ENCODE results near the gene ABLIM3. TPM values are rescaled to one million over a fixed set of nuclear protein-coding genes. Genes with fewer than 3 reads are reported as not detected.
"Not testable (repeated sequence)": the region's sequence is repeated elsewhere in the genome, so short reads cannot be mapped to it uniquely, and the experiment has no call there.

Gene ABLIM3
- total RNA-seq, 1 experiment from 2014 or later: 70.9 TPM

DNA sequence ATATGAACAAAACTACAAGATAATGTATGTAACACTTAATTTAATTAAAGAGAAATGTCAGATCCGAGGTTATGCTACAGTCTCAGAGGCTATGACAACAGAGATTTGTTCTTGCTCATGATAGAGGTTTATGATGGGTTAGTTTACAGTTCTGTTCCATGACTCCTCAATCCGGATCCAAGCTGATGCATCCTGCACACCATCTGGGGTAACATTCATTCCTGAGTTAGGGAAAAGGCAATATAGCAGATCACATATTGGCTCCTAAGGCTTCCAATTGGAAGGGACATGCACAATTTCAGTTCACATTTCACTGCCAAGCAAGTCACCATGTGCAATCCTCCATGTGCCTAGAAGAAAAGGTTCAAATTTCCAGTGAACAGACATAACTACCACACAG is 40.4 kb downstream of the ABLIM3 start:
- no peak overlapping the region for H3K4me3 Mint-ChIP-seq (ENCODE audit: low read depth, unreplicated experiment)
- no peaks in the 10 kb centered on the region for H3K27me3 Mint-ChIP-seq (ENCODE audit: unreplicated experiment)
- CTCF ChIA-PET: no interaction called here
- peaks cover 14% of the 10 kb centered on the region for H3K36me3 Mint-ChIP-seq (ENCODE audit: insufficient read depth, unreplicated experiment)
- no TSS peak for BruUV-seq (replicated peaks)
- H3K4me1 Mint-ChIP-seq (ENCODE audit: low read depth, unreplicated experiment): peaks cover 56% of the 10 kb centered on the region
- TF ChIP-seq, protein P1, sequence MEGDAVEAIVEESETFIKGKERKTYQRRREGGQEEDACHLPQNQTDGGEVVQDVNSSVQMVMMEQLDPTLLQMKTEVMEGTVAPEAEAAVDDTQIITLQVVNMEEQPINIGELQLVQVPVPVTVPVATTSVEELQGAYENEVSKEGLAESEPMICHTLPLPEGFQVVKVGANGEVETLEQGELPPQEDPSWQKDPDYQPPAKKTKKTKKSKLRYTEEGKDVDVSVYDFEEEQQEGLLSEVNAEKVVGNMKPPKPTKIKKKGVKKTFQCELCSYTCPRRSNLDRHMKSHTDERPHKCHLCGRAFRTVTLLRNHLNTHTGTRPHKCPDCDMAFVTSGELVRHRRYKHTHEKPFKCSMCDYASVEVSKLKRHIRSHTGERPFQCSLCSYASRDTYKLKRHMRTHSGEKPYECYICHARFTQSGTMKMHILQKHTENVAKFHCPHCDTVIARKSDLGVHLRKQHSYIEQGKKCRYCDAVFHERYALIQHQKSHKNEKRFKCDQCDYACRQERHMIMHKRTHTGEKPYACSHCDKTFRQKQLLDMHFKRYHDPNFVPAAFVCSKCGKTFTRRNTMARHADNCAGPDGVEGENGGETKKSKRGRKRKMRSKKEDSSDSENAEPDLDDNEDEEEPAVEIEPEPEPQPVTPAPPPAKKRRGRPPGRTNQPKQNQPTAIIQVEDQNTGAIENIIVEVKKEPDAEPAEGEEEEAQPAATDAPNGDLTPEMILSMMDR (IDR thresholded peaks at IDR 0.05; ENCODE audit: unreplicated experiment): no peak
- DNase-seq: no peak
- no peaks in the 10 kb centered on the region for H3K9me3 Mint-ChIP-seq (ENCODE audit: low read depth, unreplicated experiment)
- intact Hi-C loops (cut with micrococcal nuclease; ENCODE audit: unreplicated experiment): no loop called here
- no peak overlapping the region for H3K27ac Mint-ChIP-seq (ENCODE audit: unreplicated experiment)

DNA sequence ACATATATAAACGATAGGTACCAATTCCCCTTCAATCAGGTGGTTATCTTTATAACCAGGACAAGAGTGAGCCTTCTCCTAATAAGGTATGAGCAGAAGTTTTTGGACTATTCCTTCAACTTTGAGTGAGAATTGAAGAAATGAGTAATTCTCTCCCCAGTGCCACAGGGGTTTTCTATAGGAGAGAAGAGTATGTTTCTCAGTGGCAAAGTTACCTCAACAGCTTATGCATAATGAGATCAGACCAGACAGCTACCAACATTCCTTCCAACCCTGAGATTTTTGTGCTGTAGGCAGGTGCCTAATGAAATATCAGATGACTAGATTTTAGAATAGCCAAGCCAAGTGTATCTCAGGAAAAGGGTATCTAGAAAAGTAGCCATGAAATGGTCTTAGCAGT is 40.9 kb downstream of the ABLIM3 start:
- no TSS peak for BruUV-seq (replicated peaks)
- intact Hi-C loops (cut with micrococcal nuclease; ENCODE audit: unreplicated experiment): no loop called here
- no peak overlapping the region for H3K4me3 Mint-ChIP-seq (ENCODE audit: low read depth, unreplicated experiment)
- peaks cover 18% of the 10 kb centered on the region for H3K36me3 Mint-ChIP-seq (ENCODE audit: insufficient read depth, unreplicated experiment)
- no peak for DNase-seq
- TF ChIP-seq, protein P1 (IDR thresholded peaks at IDR 0.05; ENCODE audit: unreplicated experiment): no peak
- H3K27me3 Mint-ChIP-seq (ENCODE audit: unreplicated experiment): no peaks in the 10 kb centered on the region
- no peak overlapping the region for H3K27ac Mint-ChIP-seq (ENCODE audit: unreplicated experiment)
- CTCF ChIA-PET: interaction anchor here (0.8 kb wide), 1 partner anchor 8 kb away, joined by 3 read pairs; no protein-coding TSS in a partner anchor
- peaks cover 56% of the 10 kb centered on the region for H3K4me1 Mint-ChIP-seq (ENCODE audit: low read depth, unreplicated experiment)
- no peaks in the 10 kb centered on the region for H3K9me3 Mint-ChIP-seq (ENCODE audit: low read depth, unreplicated experiment)

DNA sequence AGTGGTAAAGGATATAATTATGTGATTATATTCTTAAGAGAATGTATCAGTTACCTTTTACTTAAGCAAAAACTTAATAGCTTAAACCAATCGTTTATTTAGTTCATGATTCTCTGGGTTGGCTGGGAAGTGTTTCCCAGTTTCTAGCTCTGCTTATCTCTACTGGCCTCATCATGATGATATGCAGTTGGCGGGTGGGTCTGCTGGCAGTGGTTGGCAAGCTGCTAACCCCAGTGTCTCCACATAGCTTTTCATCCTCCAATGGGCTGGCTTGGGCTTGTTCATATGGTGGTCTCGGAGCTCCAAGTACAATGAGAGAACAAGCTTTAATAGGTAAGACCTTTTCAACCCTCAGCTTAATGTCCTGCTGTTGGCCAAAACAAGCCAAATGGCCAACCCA is 43.8 kb downstream of the ABLIM3 start:
- H3K27me3 Mint-ChIP-seq (ENCODE audit: unreplicated experiment): no peaks in the 10 kb centered on the region
- H3K36me3 Mint-ChIP-seq (ENCODE audit: insufficient read depth, unreplicated experiment): peaks cover 26% of the 10 kb centered on the region
- TF ChIP-seq, protein P1 (IDR thresholded peaks at IDR 0.05; ENCODE audit: unreplicated experiment): no peak
- peaks cover 9% of the 10 kb centered on the region for H3K9me3 Mint-ChIP-seq (ENCODE audit: low read depth, unreplicated experiment)
- no peak overlapping the region for H3K4me3 Mint-ChIP-seq (ENCODE audit: low read depth, unreplicated experiment)
- CTCF ChIA-PET: no interaction called here
- intact Hi-C loops (cut with micrococcal nuclease; ENCODE audit: unreplicated experiment): no loop called here
- H3K27ac Mint-ChIP-seq (ENCODE audit: unreplicated experiment): no peak overlapping the region
- no peak for DNase-seq
- H3K4me1 Mint-ChIP-seq (ENCODE audit: low read depth, unreplicated experiment): peaks cover 59% of the 10 kb centered on the region
- BruUV-seq (replicated peaks): no TSS peak

DNA sequence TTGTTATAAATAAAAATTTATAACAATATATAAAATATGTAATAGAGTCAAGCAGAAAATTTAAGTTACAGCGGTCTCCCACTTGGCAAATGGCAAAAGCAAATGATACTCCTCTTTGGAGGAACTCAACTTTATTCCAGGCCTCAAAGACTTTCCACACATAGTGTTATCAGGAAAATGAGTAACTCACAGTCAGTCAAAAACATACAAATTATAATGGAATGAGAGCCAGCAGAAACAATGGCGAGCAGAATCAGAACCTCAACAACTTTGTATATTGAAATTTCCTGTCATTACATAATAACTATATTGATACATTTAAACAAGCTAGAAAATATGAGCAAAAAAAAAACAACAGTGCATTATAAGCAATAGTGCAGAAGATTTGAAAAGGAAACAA is 45.2 kb downstream of the ABLIM3 start:
- CTCF ChIA-PET: interaction anchor here (0.5 kb wide), 1 partner anchor 79 kb away, joined by 3 read pairs; no protein-coding TSS in a partner anchor
- peaks cover 62% of the 10 kb centered on the region for H3K4me1 Mint-ChIP-seq (ENCODE audit: low read depth, unreplicated experiment)
- no peak for DNase-seq
- TF ChIP-seq, protein P1 (IDR thresholded peaks at IDR 0.05; ENCODE audit: unreplicated experiment): no peak
- BruUV-seq (replicated peaks): no TSS peak
- H3K27me3 Mint-ChIP-seq (ENCODE audit: unreplicated experiment): no peaks in the 10 kb centered on the region
- intact Hi-C loops (cut with micrococcal nuclease; ENCODE audit: unreplicated experiment): no loop called here
- peaks cover 26% of the 10 kb centered on the region for H3K36me3 Mint-ChIP-seq (ENCODE audit: insufficient read depth, unreplicated experiment)
- peak overlapping the region; percentile 99 for H3K27ac Mint-ChIP-seq (ENCODE audit: unreplicated experiment)
- H3K4me3 Mint-ChIP-seq (ENCODE audit: low read depth, unreplicated experiment): no peak overlapping the region
- H3K9me3 Mint-ChIP-seq (ENCODE audit: low read depth, unreplicated experiment): peaks cover 9% of the 10 kb centered on the region

DNA sequence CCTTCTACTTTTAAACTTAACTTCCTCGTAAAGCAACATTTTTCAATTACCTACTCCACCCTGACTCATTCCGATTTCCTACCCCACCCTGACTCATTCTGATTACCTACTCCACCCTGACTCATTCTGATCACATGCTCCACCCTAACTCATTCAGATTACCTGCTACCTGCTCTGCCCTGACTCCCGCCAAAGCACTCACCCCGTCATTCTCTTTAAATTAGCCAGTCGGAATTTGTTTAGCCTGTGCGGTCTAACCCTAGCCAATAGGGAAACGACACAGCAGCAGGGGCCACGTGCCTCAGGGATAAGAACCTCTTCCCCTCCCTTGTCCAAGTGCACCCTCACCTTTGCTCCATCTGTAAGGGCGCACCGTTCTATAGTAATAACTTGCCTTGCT is 46.3 kb downstream of the ABLIM3 start:
- intact Hi-C loops (cut with micrococcal nuclease; ENCODE audit: unreplicated experiment): loop anchor here (1.0 kb wide), 1 partner anchor 13 kb away; no protein-coding TSS in a partner anchor
- Mint-ChIP-seq H3K4me1 (ENCODE audit: low read depth, unreplicated experiment) (peaks cover 62% of the 10 kb centered on the region), H3K4me3 (ENCODE audit: low read depth, unreplicated experiment) (peak overlapping the region; percentile 52), H3K27ac (ENCODE audit: unreplicated experiment) (peak overlapping the region; percentile 99), H3K36me3 (ENCODE audit: insufficient read depth, unreplicated experiment) (peaks cover 31% of the 10 kb centered on the region)
- H3K27me3 Mint-ChIP-seq (ENCODE audit: unreplicated experiment); H3K9me3 Mint-ChIP-seq (ENCODE audit: low read depth, unreplicated experiment); CTCF ChIA-PET; BruUV-seq (replicated peaks): not testable (repeated sequence)
- peak; percentile 87 for DNase-seq

All from Calu3 (cell line).